Thyroid gland (tissue), 4 donors: Measurements from ENCODE around the gene GPR107.

Source experiments
- POLR2A ChIP-seq, 2 donors: fragments of 450-650 bp; IDR thresholded peaks; one replicate each; pipeline ENCODE4 v1.6.1; 2017; ENCODE audit warnings: antibody characterized with exemption in 2 of 2, mild to moderate bottlenecking in 2 of 2, moderate library complexity in 1 of 2
- TF ChIP-seq, protein P1 (sequence below), 6 experiments: fragments of 200-600 bp in 3 of 6; fragments of 450-650 bp in 3 of 6; sonication (generic) in 3 of 6; IDR thresholded peaks; one replicate each; pipeline ENCODE4 v1.5.1; 2016 to 2019; ENCODE audit warnings: antibody characterized with exemption in 6 of 6, mild to moderate bottlenecking in 2 of 6, inconsistent platforms in 1 of 6, moderate library complexity in 1 of 6

DNA sequence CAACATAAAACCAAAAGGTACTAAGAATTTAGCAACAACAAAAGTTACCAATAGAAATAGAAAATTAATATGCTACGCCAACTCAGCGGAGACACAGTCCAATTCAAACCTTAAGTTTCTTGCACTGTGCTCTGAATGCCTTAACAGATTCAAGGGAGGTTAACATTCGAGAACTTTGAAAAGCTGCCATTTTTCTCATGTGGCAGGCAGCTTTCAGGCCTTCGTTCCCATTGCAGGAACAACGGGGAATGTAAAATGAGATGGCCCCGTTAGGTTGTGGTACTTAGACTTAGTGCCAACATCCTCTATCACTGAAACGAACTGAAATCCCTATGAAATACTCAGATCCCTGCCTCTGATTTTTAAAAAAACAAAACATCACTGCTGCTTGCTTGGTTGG lies 33.1 kb upstream of the GPR107 start:
- TF ChIP-seq, protein P1, sequence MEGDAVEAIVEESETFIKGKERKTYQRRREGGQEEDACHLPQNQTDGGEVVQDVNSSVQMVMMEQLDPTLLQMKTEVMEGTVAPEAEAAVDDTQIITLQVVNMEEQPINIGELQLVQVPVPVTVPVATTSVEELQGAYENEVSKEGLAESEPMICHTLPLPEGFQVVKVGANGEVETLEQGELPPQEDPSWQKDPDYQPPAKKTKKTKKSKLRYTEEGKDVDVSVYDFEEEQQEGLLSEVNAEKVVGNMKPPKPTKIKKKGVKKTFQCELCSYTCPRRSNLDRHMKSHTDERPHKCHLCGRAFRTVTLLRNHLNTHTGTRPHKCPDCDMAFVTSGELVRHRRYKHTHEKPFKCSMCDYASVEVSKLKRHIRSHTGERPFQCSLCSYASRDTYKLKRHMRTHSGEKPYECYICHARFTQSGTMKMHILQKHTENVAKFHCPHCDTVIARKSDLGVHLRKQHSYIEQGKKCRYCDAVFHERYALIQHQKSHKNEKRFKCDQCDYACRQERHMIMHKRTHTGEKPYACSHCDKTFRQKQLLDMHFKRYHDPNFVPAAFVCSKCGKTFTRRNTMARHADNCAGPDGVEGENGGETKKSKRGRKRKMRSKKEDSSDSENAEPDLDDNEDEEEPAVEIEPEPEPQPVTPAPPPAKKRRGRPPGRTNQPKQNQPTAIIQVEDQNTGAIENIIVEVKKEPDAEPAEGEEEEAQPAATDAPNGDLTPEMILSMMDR (IDR thresholded peaks at IDR 0.05), result no peak
- no peak for TF ChIP-seq POLR2A (IDR thresholded peaks at IDR 0.05)
